GM18517 (cell line): ENCODE measurements around the gene KNDC1.

Experiments used
- ATAC-seq: cut with Tn5 transposase; IDR thresholded peaks from one replicate; pipeline ENCODE4 v1.9.1; 2021; ENCODE audit warnings: mild to moderate bottlenecking, moderate library complexity; ENCODE audit not compliant: unreplicated experiment

The KNDC1 gene

GRCh38 chr10:133160826-133161471 lies 930 bp downstream of the KNDC1 start:
- ATAC-seq, result no peak

- no peak for ATAC-seq
Measured at GRCh38 chr10:133161486-133162109, 1.6 kb downstream of the KNDC1 start.

- ATAC-seq, result no peak
Measured at GRCh38 chr10:133162178-133162909, 2.3 kb downstream of the KNDC1 start.

DNA sequence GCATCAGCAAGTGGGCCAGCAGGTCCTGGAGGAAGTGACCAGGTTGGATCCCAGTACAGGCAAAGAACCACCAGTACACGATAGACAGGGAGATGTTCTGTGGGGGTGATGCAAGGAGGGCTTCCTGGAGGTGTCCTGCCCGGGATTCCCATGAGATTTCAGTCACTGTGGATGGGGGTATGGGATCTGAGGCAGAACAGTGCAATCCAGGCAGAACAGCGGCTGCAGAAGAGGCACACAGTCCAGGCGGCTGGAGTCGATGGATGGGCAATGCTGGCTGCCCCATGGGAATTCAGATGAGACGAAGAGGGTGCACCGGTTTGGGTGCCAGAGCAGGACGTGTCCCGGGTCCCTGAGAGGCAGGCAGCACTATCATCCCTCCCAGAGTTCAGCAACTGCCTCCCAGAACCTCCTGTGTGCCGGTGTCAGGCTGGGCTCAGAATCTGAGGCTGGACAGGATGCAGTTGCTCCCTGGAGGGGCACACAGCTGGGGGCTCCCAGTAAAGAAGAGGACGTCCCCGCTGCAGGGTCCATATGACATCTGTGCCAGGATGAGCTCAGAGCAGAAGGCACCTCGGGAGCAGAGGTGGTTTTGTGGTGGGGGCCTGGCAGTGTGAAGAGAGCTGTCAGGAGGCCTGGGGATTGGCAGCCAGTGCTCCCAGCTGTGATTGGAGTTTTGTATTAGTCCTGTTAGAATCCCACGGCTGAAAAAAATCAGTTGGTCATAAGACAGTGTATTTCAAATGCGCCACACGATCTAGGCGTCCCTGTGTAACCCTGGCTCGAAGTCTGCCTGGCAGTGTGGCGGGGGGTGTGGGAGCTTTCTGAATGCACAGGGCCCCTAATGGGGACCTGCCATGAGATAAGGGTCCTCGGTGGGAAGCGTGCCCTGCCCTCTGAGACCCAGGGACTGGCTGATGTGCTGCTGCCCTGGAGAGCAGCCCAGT lies 3.2 kb downstream of the KNDC1 start:
- ATAC-seq, result no peak

DNA sequence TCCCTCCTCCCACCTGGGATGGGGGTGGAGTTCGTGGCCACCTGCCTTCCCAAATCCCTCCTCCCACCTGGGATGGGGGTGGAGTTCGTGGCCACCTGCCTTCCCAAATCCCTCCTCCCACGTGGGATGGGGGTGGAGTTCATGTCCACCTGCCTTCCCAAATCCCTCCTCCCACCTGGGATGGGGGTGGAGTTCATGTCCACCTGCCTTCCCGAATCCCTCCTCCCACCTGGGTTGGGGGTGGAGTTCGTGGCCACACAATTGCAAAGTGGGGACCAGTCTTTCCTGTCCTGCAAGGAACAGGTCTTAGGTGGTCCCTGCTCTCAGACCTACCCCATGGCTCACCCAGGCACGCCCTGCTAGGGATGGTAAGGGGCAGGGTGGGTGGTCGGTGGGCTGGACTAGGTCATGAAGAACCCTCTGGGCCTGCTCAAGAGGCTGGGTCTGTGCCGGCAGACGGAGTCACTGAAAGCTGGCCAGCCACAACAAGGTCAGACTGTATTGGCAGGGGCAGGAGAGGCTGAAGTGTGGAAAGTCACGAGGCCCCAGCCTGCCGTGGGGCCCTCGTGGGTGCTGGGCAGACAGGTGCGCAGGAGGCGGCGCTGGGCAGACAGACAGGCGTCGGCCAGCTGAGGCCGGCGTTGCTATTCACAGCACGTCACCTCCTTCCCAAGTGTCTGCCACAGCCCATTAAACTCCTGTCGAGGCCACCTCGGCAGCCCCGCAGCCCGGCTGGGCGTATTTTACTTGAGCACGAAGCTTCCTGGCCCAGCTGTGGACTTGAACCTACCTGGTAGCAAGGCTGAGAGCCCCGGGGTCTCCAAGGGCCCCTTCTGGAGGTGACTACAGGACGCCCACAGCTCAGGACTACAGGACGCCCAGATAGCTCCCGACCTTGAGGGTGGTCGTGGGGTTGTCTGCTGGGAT lies 4.1 kb downstream of the KNDC1 start:
- no peak for ATAC-seq

DNA sequence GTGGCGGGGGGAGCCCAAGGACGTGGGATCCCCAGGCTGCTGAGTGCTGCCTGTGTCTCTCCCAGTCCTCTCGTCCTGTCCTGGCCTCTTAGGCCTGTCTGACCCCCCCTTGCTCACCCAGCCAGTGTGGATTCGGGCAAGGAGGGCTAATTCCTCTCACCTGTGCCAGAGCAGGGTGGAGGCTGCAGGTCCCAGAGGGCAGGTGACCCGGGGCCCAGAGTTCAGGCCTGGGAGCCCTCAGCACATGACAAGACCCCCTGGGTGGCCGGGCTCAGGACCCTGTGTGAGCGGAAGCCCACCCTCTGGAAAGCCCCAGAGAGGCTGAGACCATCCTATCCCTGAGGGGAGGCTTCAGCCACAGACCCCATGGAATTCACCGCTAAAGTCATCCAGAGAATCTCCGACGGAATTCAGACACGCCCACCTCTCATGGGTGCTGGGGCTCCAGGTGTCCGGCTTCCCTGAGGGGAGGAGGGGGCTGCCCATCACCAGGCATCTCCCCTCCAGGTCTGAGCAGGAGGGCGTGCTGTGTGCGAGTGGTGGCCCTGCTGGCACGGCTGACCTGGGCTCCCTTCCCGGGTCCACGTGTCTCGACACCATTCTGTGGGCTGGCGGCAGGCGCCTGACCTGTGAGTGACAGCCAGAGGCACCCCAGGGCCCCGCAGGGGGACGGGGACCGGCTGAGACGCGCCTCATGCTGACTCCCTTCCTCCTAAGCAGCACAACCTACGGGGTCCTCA lies 5.0 kb downstream of the KNDC1 start:
- ATAC-seq, result no peak

GRCh38 chr10:133165556-133166503 lies 5.8 kb downstream of the KNDC1 start:
- ATAC-seq, result no peak

DNA sequence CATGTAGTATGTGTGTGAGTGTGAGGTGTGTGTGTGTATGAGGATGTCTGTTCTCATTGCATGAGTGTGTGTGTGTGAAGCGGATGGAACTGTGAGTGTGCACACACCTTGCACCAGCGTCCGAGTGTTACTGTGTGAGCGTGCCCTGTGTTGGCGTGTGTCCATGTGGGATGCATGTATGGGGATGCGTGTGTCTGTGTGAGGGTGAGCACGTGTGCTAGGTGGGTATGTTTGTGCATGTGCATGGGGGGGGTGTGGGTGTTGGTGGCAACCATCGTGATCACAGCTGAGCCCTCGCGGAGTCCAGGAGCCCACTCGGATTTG lies 6.4 kb downstream of the KNDC1 start:
- no peak for ATAC-seq

- no peak for ATAC-seq
Measured at GRCh38 chr10:133166828-133167692, 7.0 kb downstream of the KNDC1 start.

GRCh38 chr10:133167693-133168616 lies 7.9 kb downstream of the KNDC1 start:
- ATAC-seq, result no peak

- ATAC-seq, result no peak
Measured at GRCh38 chr10:133168617-133169031, 8.6 kb downstream of the KNDC1 start.

DNA sequence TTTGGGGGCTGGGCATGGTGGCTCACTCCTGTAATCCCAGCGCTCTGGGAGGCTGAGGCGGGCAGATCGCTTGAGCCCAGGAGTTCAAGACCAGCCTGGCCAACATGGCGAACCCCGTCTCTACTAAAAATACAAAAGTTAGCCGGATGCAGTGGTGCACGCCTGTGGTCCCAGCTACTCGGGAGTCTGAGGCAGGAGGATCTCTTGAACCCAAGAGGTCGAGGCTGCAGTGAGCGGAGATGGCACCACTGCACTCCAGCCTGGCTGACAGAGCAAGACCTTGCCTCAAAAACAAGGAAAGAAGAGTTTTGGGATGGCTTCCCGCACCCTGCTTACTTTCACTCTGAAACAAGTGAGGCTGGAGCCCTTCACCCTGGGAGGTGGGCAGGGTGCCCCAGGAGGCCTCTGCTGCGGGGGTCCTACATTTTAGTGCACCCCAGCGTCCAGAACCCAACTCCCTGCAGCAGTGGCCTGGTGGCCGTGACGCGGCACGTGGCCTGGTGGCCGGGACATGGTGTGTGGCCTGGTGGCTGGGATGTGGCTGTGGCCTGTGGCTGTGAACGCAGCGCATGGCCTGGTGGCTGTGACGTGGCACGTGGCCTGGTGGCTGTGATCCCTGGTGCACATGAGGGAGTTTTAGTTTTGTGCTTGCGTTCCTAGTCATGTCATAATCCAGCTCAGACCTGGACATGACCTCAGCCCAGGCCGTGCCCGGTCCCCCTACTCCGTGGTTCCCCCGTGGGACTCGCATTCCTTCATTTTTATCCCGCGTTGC lies 9.3 kb downstream of the KNDC1 start:
- no peak for ATAC-seq

DNA sequence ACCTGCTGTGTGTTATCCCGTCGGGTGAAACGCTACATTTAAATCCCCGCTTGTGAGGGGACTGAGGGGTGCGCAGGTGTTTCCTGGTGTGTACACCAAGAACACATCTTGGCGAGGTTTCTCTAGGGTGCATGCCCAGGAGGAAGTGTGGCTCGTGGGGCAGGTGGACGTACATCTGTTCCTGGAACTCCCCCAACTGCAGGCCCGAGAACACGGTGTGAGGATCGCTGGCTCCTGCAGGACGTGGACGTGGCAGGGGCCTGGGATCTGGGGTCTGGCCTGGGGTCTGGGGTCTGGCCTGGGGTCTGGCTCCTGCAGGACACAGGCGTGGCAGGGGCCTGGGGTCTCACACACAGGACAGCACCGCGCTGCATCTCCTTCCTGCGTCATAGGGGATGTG lies 10.1 kb downstream of the KNDC1 start:
- ATAC-seq, result no peak

DNA sequence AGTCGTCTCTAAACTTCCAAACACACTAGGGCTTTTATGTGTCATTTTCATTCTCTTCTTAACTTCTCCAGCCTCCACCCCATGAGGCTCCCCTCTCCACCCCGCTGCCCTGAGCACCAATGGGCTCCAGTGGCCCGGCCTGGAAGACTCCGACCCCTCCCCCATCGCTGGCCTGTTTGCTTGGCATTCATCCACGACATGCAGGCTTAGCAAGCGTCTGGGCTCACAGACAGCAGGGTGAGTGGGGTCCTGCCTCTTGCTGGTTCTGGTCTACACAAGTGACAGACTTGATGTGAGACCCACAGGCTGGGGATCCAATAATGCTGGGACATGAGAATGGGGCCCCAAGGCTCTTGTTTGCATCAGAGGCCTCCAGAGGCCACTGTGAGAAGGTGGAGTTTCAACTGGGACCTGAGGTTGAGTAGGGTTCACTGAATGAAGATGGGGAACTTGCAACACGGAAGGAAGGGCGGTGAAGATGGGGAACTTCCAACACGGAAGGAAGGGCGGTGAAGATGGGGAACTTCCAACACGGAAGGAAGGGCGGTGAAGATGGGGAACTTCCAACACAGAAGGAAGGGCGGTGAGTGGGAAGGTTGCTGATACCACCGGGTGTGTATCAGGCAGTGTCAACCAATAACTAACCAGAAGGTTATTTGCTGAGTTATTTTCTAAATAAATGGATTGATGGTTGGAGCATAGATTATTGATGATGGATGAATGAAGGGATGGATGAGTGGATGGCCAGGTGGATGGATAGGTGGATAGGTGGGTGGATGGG lies 14.0 kb downstream of the KNDC1 start:
- ATAC-seq, result no peak
